Right lobe of liver (tissue), 4 donors: ENCODE results near the gene TMEM81.

Experiments
- CTCF ChIP-seq, 4 donors: fragments of 200-600 bp in 3 of 4; fragments of 450-650 bp in 1 of 4; IDR thresholded peaks; one replicate each; pipeline versions ENCODE4 v1.5.1 to v1.8.0; 2016 to 2022; ENCODE audit warnings: antibody characterized with exemption in 4 of 4, mild to moderate bottlenecking in 2 of 4
- POLR2A ChIP-seq: fragments of 450-650 bp; IDR thresholded peaks from one replicate; pipeline ENCODE4 v1.6.1; 2017; ENCODE audit warnings: antibody characterized with exemption, mild to moderate bottlenecking
- donor health status: DM: no; HTN: no; CAD: no.
- donor health status: DM: no; HTN: no; CAD: no.
- donor health status: DM: no; HTN: yes; CAD: no.

- no peak for TF ChIP-seq POLR2A
- TF ChIP-seq CTCF (IDR thresholded peaks at IDR 0.05): no peak
Measured at GRCh38 chr1:205069371-205070125, 14.7 kb downstream of the TMEM81 start.
